ENCODE results near the gene NXN. TPM values are rescaled to one million over a fixed set of nuclear protein-coding genes. Genes with fewer than 3 reads are reported as not detected.
A peak's percentile ranks its signal among the peaks of the same experiment; 100 is the strongest.

Gene NXN
- total and polyA plus RNA-seq, 3 donors from 2014 or later = 22.9 to 26.0 (median 23.0) TPM

DNA sequence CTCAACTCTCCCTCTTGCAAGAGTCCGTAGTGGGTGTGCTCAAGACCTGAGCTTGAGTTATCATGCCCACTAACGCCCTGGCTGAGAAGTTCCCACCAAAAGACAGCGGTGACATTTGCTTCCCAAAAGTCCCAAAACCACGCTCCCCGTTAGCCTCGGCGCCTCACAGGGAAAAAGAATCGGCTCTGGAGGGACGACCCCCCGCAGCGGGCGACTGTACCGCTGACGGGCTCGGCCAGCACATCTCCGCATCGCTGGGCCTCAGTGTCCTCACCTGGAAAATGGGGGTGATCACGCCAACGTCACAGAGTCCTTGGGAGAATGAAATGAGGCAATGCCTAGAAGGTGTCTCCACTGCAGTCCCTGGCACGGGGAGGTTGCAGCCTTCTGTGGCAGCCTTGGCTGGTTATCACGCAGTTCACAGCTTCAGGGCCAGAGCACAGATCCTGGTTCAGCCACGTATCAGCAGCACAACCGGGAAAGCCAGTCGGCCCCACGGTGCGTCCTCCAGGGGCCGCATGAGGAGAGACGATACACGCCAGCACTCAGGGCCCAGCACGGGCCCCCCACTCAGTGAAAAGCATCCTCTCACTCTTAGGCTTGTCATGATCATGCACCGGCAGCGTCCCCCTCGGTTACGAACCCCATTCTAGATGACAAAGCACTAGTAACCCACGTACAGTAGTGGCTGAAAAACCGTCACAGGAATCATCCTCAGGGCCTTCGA, 32.9 kb downstream of the NXN start:
- H3K36me3 ChIP-seq (ENCODE audit: low read depth, missing control alignments) = no peaks in the 10 kb centered on the region
- 85 to 92% methylated on average over 22 to 36 of the region's 37 CpGs for WGBS, 2 donors
- intact Hi-C loops (cut with DNase I; ENCODE audit: low total_unique reads) = no loop called here
- no peaks in the 10 kb centered on the region for H3K4me1 ChIP-seq
- TF ChIP-seq POLR2A (IDR thresholded peaks at IDR 0.05) = no peak
- TF ChIP-seq, protein P1, sequence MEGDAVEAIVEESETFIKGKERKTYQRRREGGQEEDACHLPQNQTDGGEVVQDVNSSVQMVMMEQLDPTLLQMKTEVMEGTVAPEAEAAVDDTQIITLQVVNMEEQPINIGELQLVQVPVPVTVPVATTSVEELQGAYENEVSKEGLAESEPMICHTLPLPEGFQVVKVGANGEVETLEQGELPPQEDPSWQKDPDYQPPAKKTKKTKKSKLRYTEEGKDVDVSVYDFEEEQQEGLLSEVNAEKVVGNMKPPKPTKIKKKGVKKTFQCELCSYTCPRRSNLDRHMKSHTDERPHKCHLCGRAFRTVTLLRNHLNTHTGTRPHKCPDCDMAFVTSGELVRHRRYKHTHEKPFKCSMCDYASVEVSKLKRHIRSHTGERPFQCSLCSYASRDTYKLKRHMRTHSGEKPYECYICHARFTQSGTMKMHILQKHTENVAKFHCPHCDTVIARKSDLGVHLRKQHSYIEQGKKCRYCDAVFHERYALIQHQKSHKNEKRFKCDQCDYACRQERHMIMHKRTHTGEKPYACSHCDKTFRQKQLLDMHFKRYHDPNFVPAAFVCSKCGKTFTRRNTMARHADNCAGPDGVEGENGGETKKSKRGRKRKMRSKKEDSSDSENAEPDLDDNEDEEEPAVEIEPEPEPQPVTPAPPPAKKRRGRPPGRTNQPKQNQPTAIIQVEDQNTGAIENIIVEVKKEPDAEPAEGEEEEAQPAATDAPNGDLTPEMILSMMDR (IDR thresholded peaks at IDR 0.05) = no peak
- H3K27ac ChIP-seq = no peak overlapping the region
- H3K9me3 ChIP-seq = no peaks in the 10 kb centered on the region
- no peak for DNase-seq
- H3K4me3 ChIP-seq = no peak overlapping the region
- no peaks in the 10 kb centered on the region for H3K27me3 ChIP-seq

DNA sequence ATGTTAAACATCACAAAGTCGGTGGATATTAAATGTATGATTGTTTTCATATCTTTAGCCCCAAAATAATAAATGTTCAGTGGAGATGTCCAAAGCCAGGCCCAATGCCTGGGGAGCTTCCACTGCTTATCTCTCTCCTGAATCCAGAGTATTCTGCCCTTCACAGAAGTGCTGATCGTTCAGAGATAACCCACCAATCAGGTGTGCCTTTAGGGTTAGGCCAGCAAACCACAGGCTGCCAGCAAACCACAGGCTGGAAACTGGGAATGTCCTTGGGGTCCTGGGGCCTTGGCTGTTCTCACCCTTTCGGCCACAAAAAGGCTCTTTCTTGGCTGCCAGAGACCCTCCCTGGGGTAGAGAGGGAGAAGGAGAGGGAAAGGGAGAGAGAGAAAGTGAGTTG, 33.9 kb downstream of the NXN start:
- Histone ChIP-seq H3K27me3 (no peaks in the 10 kb centered on the region), H3K4me3 (no peak overlapping the region), H3K27ac (no peak overlapping the region), H3K4me1 (no peaks in the 10 kb centered on the region), H3K9me3 (no peaks in the 10 kb centered on the region), H3K36me3 (ENCODE audit: low read depth, missing control alignments) (no peaks in the 10 kb centered on the region)
- TF ChIP-seq POLR2A (IDR thresholded peaks at IDR 0.05) = no peak
- TF ChIP-seq, protein P1 (IDR thresholded peaks at IDR 0.05) = no peak
- no peak for DNase-seq
- intact Hi-C loops (cut with DNase I; ENCODE audit: low total_unique reads) = no loop called here
- 77 to 78% methylated on average over 3 of the region's 3 CpGs for WGBS, 2 donors

DNA sequence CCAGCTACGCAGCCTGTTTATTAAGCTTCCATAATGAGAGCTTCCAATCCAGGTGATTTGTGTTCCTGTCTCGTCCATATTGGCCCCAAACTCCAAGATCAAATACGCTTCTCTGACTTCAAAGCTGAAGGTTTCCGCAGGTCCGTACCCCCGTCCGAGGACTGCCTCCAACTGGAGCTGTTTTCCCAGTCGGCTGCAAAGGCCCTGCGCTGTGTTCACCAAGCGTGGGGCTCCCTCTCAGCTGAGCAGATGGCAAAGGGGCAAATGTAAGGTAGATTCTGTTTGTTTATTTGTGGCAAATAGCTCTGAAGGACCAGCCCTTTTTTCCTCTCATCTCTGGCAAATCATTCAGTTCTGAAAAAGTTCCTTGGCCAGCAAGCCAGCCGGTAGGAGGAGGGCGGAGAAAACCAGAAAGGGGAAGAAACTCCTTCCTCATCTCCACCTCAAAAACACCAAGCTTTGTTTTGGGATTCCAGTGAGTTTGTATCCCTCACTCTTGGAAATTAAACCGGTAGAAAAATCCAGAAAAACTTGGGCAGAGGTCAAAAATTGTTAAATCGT, 35.2 kb downstream of the NXN start:
- TF ChIP-seq POLR2A (IDR thresholded peaks at IDR 0.05) = no peak
- TF ChIP-seq, protein P1 (IDR thresholded peaks at IDR 0.05) = no peak

DNA sequence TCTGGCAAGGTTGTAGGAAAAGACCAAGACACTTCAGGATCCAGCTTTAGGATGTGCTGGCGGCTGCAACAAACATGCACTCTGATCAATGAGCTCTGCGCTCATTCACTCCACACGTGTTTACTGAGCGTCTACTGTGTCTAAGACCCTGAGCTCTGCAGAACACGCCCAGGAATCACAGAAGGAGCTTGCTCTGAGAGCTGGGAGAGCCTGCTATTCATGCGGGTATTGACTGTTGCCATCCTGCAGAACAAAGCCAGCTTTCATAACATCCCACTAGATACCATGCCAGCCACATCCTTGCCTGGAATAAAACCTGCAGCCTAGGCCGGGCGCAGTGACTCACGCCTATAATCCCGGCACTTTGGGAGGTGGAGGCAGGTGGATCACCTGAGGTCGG, 44.1 kb downstream of the NXN start:
- peaks cover 6% of the 10 kb centered on the region for H3K4me1 ChIP-seq
- H3K36me3 ChIP-seq (ENCODE audit: low read depth, missing control alignments) = no peaks in the 10 kb centered on the region
- TF ChIP-seq, protein P1 (IDR thresholded peaks at IDR 0.05) = no peak
- no peak for TF ChIP-seq POLR2A (IDR thresholded peaks at IDR 0.05)
- H3K27ac ChIP-seq = no peak overlapping the region
- intact Hi-C loops (cut with DNase I; ENCODE audit: low total_unique reads) = no loop called here
- WGBS, 2 donors = 70 to 86% methylated on average over 11 of the region's 11 CpGs
- DNase-seq = no peak
- H3K27me3 ChIP-seq = no peaks in the 10 kb centered on the region
- H3K9me3 ChIP-seq = no peaks in the 10 kb centered on the region
- no peak overlapping the region for H3K4me3 ChIP-seq

More for the DNA sequence above, 35.2 kb downstream of the NXN start:
- Histone ChIP-seq H3K27ac (peak overlapping the region in 1 of 2 donors; percentile 45), H3K4me3 (no peak overlapping the region), H3K27me3 (no peaks in the 10 kb centered on the region), H3K36me3 (ENCODE audit: low read depth, missing control alignments) (no peaks in the 10 kb centered on the region), H3K9me3 (no peaks in the 10 kb centered on the region), H3K4me1 (no peaks in the 10 kb centered on the region)
- DNase-seq = no peak
- 66 to 67% methylated on average over 14 of the region's 14 CpGs for WGBS, 2 donors
- intact Hi-C loops (cut with DNase I; ENCODE audit: low total_unique reads) = no loop called here
